Hematopoietic multipotent progenitor cell treated with erythropoietin and hydrocortisone succinate and interleukin-3 and kit ligand, for 4 days (in vitro differentiated cells): Measurements from ENCODE around the gene ITPR1.

Experiments used
- DNase-seq: peaks from one replicate; pipeline ENCODE4 v3.0.0-alpha.2; 2015

The ITPR1 gene

GRCh38 chr3:4690277-4690676, 197.1 kb downstream of the ITPR1 start:
- DNase-seq, result no peak

GRCh38 chr3:4693620-4694019, 200.5 kb downstream of the ITPR1 start:
- DNase-seq, result no peak

- DNase-seq, result no peak
Measured at GRCh38 chr3:4695846-4696245, 202.7 kb downstream of the ITPR1 start.

- DNase-seq, result no peak
Measured at GRCh38 chr3:4696266-4696665, 203.1 kb downstream of the ITPR1 start.

- no peak for DNase-seq
Measured at GRCh38 chr3:4698125-4698821, 205.1 kb downstream of the ITPR1 start.

- peak; percentile 8 for DNase-seq
Measured at GRCh38 chr3:4703054-4703480, 209.9 kb downstream of the ITPR1 start.

GRCh38 chr3:4704552-4704951, 211.4 kb downstream of the ITPR1 start:
- DNase-seq, result peak; percentile 59

- DNase-seq, result no peak
Measured at GRCh38 chr3:4707324-4707723, 214.2 kb downstream of the ITPR1 start.

GRCh38 chr3:4708230-4708629, 215.1 kb downstream of the ITPR1 start:
- DNase-seq, result no peak

GRCh38 chr3:4709341-4709740, 216.2 kb downstream of the ITPR1 start:
- DNase-seq, result no peak

GRCh38 chr3:4710191-4710590, 217.0 kb downstream of the ITPR1 start:
- DNase-seq, result no peak

GRCh38 chr3:4711680-4711992, 218.5 kb downstream of the ITPR1 start:
- DNase-seq, result no peak

- DNase-seq, result peak; percentile 23
Measured at GRCh38 chr3:4712109-4712508, 219.0 kb downstream of the ITPR1 start.

GRCh38 chr3:4714045-4714444, 220.9 kb downstream of the ITPR1 start:
- no peak for DNase-seq

- no peak for DNase-seq
Measured at GRCh38 chr3:4716266-4716665, 223.1 kb downstream of the ITPR1 start.

GRCh38 chr3:4716706-4717362, 223.7 kb downstream of the ITPR1 start:
- DNase-seq, result no peak

- no peak for DNase-seq
Measured at GRCh38 chr3:4717363-4717740, 224.2 kb downstream of the ITPR1 start.

- DNase-seq, result no peak
Measured at GRCh38 chr3:4718179-4718736, 225.1 kb downstream of the ITPR1 start.

- no peak for DNase-seq
Measured at GRCh38 chr3:4719046-4719501, 225.9 kb downstream of the ITPR1 start.

- peak; percentile 84 for DNase-seq
Measured at GRCh38 chr3:4720316-4721075, 227.3 kb downstream of the ITPR1 start.

GRCh38 chr3:4721511-4721911, 228.4 kb downstream of the ITPR1 start:
- DNase-seq, result no peak

GRCh38 chr3:4722103-4722502, 229.0 kb downstream of the ITPR1 start:
- DNase-seq, result peak; percentile 86

- DNase-seq, result no peak
Measured at GRCh38 chr3:4724051-4724629, 231.0 kb downstream of the ITPR1 start.
